Measurements from ENCODE around the gene ABCB11.

Gene ABCB11

GRCh38 chr2:169039702-169040101, 8.6 kb upstream of the ABCB11 start:
- no peak for DNase-seq
- no peak overlapping the region for H3K27ac ChIP-seq
- in situ Hi-C loops (cut with HindIII; ENCODE audit: low pct_ligation_motif_present, low sequenced_read_pairs): no loop called here
- no peak overlapping the region for H3K4me3 ChIP-seq (ENCODE audit: low read depth, low read length)
- no peaks in the 10 kb centered on the region for H3K27me3 ChIP-seq (replicated peaks)
- TF ChIP-seq CTCF (IDR thresholded peaks at IDR 0.05; ENCODE audit: low read depth, low read length, missing control alignments): no peak
- no peaks in the 10 kb centered on the region for H3K36me3 ChIP-seq (replicated peaks)

- DNase-seq: peak; percentile 46
Measured at GRCh38 chr2:169038338-169038757, 7.2 kb upstream of the ABCB11 start.

GRCh38 chr2:169036736-169037440, 5.8 kb upstream of the ABCB11 start:
- TF ChIP-seq CTCF (IDR thresholded peaks at IDR 0.05; ENCODE audit: low read depth, low read length, missing control alignments): no peak
- in situ Hi-C loops (cut with HindIII; ENCODE audit: low pct_ligation_motif_present, low sequenced_read_pairs): no loop called here
- Histone ChIP-seq H3K4me3 (ENCODE audit: low read depth, low read length) (no peak overlapping the region), H3K36me3 (replicated peaks) (no peaks in the 10 kb centered on the region), H3K27ac (no peak overlapping the region), H3K27me3 (replicated peaks) (no peaks in the 10 kb centered on the region)
- no peak for DNase-seq

More at GRCh38 chr2:169038338-169038757, 7.2 kb upstream of the ABCB11 start:
- Histone ChIP-seq H3K27ac (peak overlapping the region; percentile 34), H3K27me3 (replicated peaks) (no peaks in the 10 kb centered on the region), H3K36me3 (replicated peaks) (no peaks in the 10 kb centered on the region), H3K4me3 (ENCODE audit: low read depth, low read length) (no peak overlapping the region)
- in situ Hi-C loops (cut with HindIII; ENCODE audit: low pct_ligation_motif_present, low sequenced_read_pairs): no loop called here
- TF ChIP-seq CTCF (IDR thresholded peaks at IDR 0.05; ENCODE audit: low read depth, low read length, missing control alignments): no peak

GRCh38 chr2:169035887-169036286, 4.8 kb upstream of the ABCB11 start:
- in situ Hi-C loops (cut with HindIII; ENCODE audit: low pct_ligation_motif_present, low sequenced_read_pairs): no loop called here
- Histone ChIP-seq H3K27ac (no peak overlapping the region), H3K4me3 (ENCODE audit: low read depth, low read length) (no peak overlapping the region), H3K27me3 (replicated peaks) (no peaks in the 10 kb centered on the region), H3K36me3 (replicated peaks) (no peaks in the 10 kb centered on the region)
- TF ChIP-seq CTCF (IDR thresholded peaks at IDR 0.05; ENCODE audit: low read depth, low read length, missing control alignments): no peak
- DNase-seq: no peak

- in situ Hi-C loops (cut with HindIII; ENCODE audit: low pct_ligation_motif_present, low sequenced_read_pairs): no loop called here
- H3K4me3 ChIP-seq (ENCODE audit: low read depth, low read length): no peak overlapping the region
- no peak overlapping the region for H3K27ac ChIP-seq
- DNase-seq: no peak
- no peaks in the 10 kb centered on the region for H3K36me3 ChIP-seq (replicated peaks)
- H3K27me3 ChIP-seq (replicated peaks): no peaks in the 10 kb centered on the region
- no peak for TF ChIP-seq CTCF (IDR thresholded peaks at IDR 0.05; ENCODE audit: low read depth, low read length, missing control alignments)
Measured at GRCh38 chr2:169034984-169035544, 3.9 kb upstream of the ABCB11 start.

All from brain microvascular endothelial cell (primary cell).